Measurements from ENCODE around the gene ANKRD42. TPM values are rescaled to one million over a fixed set of nuclear protein-coding genes. Genes with fewer than 3 reads are reported as not detected.

The ANKRD42 gene
- total and polyA plus RNA-seq, 2 experiments from 2014 or later: 9.2 to 9.7 TPM

- TF ChIP-seq CTCF (IDR thresholded peaks at IDR 0.05; ENCODE audit: poor library complexity) (no peak), EZH2 (IDR thresholded peaks at IDR 0.05; ENCODE audit: borderline replicate concordance) (no peak), EZH2phosphoT487 (IDR thresholded peaks at IDR 0.05; ENCODE audit: low read depth, severe bottlenecking, unreplicated experiment) (no peak)
- WGBS (ENCODE audit: low lambda C conversion rate, missing lambda C conversion rate): 48% methylated on average over 3 of the region's 3 CpGs
- no peak overlapping the region for H3K4me2 ChIP-seq
These were observed 63.3 kb downstream of the ANKRD42 start for GRCh38 chr11:83256602-83257340.

GRCh38 chr11:83257761-83258168 lies 64.3 kb downstream of the ANKRD42 start:
- Histone ChIP-seq H4K20me1 (ENCODE audit: insufficient read depth, poor library complexity, severe bottlenecking) (no peaks in the 10 kb centered on the region), H3K27ac (no peak overlapping the region), H3K4me2 (no peak overlapping the region), H3K9me3 (ENCODE audit: low read depth) (no peaks in the 10 kb centered on the region), H2AFZ (no peak overlapping the region), H3K4me1 (ENCODE audit: insufficient read depth) (no peaks in the 10 kb centered on the region), H3K4me3 (no peak overlapping the region), H3K36me3 (replicated peaks; ENCODE audit: insufficient read depth, low read depth) (no peaks in the 10 kb centered on the region), H3K27me3 (no peaks in the 10 kb centered on the region), H3K9me2 (replicated peaks; ENCODE audit: insufficient read depth) (no peaks in the 10 kb centered on the region), H3K79me2 (no peaks in the 10 kb centered on the region)
- DNase-seq (ENCODE audit: low spot score): peak; percentile 7
- TF ChIP-seq EZH2 (IDR thresholded peaks at IDR 0.05; ENCODE audit: borderline replicate concordance) (no peak), CTCF (IDR thresholded peaks at IDR 0.05; ENCODE audit: poor library complexity) (no peak), EZH2phosphoT487 (IDR thresholded peaks at IDR 0.05; ENCODE audit: low read depth, severe bottlenecking, unreplicated experiment) (no peak)
- WGBS (ENCODE audit: low lambda C conversion rate, missing lambda C conversion rate): 88% methylated on average over 3 of the region's 3 CpGs

More at GRCh38 chr11:83256602-83257340, 63.3 kb downstream of the ANKRD42 start:
- Histone ChIP-seq H3K4me1 (ENCODE audit: insufficient read depth) (no peaks in the 10 kb centered on the region), H3K4me3 (no peak overlapping the region), H4K20me1 (ENCODE audit: insufficient read depth, poor library complexity, severe bottlenecking) (no peaks in the 10 kb centered on the region), H3K27ac (peak overlapping the region; percentile 48), H2AFZ (no peak overlapping the region), H3K79me2 (no peaks in the 10 kb centered on the region), H3K9me3 (ENCODE audit: low read depth) (no peaks in the 10 kb centered on the region), H3K36me3 (replicated peaks; ENCODE audit: insufficient read depth, low read depth) (no peaks in the 10 kb centered on the region), H3K27me3 (no peaks in the 10 kb centered on the region), H3K9me2 (replicated peaks; ENCODE audit: insufficient read depth) (no peaks in the 10 kb centered on the region)
- DNase-seq (ENCODE audit: low spot score): peak; percentile 7

- no peak for TF ChIP-seq EZH2phosphoT487 (IDR thresholded peaks at IDR 0.05; ENCODE audit: low read depth, severe bottlenecking, unreplicated experiment)
- no peak for TF ChIP-seq CTCF (IDR thresholded peaks at IDR 0.05; ENCODE audit: poor library complexity)
- no peak for TF ChIP-seq EZH2 (IDR thresholded peaks at IDR 0.05; ENCODE audit: borderline replicate concordance)
- no peak overlapping the region for H3K4me3 ChIP-seq
- no peaks in the 10 kb centered on the region for H3K4me1 ChIP-seq (ENCODE audit: insufficient read depth)
- no peak for DNase-seq (ENCODE audit: low spot score)
- 88% methylated on average over 1 of the region's 1 CpG for WGBS (ENCODE audit: low lambda C conversion rate, missing lambda C conversion rate)
- no peaks in the 10 kb centered on the region for H3K79me2 ChIP-seq
- H4K20me1 ChIP-seq (ENCODE audit: insufficient read depth, poor library complexity, severe bottlenecking): no peaks in the 10 kb centered on the region
- H3K36me3 ChIP-seq (replicated peaks; ENCODE audit: insufficient read depth, low read depth): no peaks in the 10 kb centered on the region
- H3K9me2 ChIP-seq (replicated peaks; ENCODE audit: insufficient read depth): no peaks in the 10 kb centered on the region
- H2AFZ ChIP-seq: no peak overlapping the region
- no peak overlapping the region for H3K4me2 ChIP-seq
- H3K27me3 ChIP-seq: no peaks in the 10 kb centered on the region
- no peaks in the 10 kb centered on the region for H3K9me3 ChIP-seq (ENCODE audit: low read depth)
- no peak overlapping the region for H3K27ac ChIP-seq
These were observed 66.0 kb downstream of the ANKRD42 start for GRCh38 chr11:83259559-83259958.
